GM18520 (cell line): ENCODE results near the gene KLHDC4.
"Not testable (repeated sequence)": the region's sequence is repeated elsewhere in the genome, so short reads cannot be mapped to it uniquely, and the experiment has no call there.

Source experiments
- ATAC-seq: cut with Tn5 transposase; IDR thresholded peaks from one replicate; pipeline ENCODE4 v1.9.1; 2021; ENCODE audit not compliant: unreplicated experiment

The KLHDC4 gene

GRCh38 chr16:87721622-87722585, 43.9 kb downstream of the KLHDC4 start:
- no peak for ATAC-seq

GRCh38 chr16:87720446-87720845, 45.3 kb downstream of the KLHDC4 start:
- ATAC-seq: no peak

GRCh38 chr16:87718831-87719230, 47.0 kb downstream of the KLHDC4 start:
- not testable (repeated sequence) for ATAC-seq

- no peak for ATAC-seq
Measured at GRCh38 chr16:87715658-87716057, 50.1 kb downstream of the KLHDC4 start.

GRCh38 chr16:87715231-87715630, 50.6 kb downstream of the KLHDC4 start:
- ATAC-seq: no peak

GRCh38 chr16:87713451-87714229, 52.1 kb downstream of the KLHDC4 start:
- no peak for ATAC-seq

- no peak for ATAC-seq
Measured at GRCh38 chr16:87712184-87712762, 53.5 kb downstream of the KLHDC4 start.

- ATAC-seq: no peak
Measured at GRCh38 chr16:87710887-87711286, 54.9 kb downstream of the KLHDC4 start.

- no peak for ATAC-seq
Measured at GRCh38 chr16:87709677-87710076, 56.1 kb downstream of the KLHDC4 start.

GRCh38 chr16:87708881-87709638, 56.7 kb downstream of the KLHDC4 start:
- ATAC-seq: no peak

- no peak for ATAC-seq
Measured at GRCh38 chr16:87707714-87708580, 57.8 kb downstream of the KLHDC4 start.

GRCh38 chr16:87707097-87707496, 58.7 kb downstream of the KLHDC4 start:
- no peak for ATAC-seq

GRCh38 chr16:87706278-87707000, 59.3 kb downstream of the KLHDC4 start:
- no peak for ATAC-seq

- no peak for ATAC-seq
Measured at GRCh38 chr16:87705771-87706277, 60.0 kb downstream of the KLHDC4 start.

- no peak for ATAC-seq
Measured at GRCh38 chr16:87704754-87705353, 60.9 kb downstream of the KLHDC4 start.

GRCh38 chr16:87703835-87704375, 61.9 kb downstream of the KLHDC4 start:
- no peak for ATAC-seq

- ATAC-seq: no peak
Measured at GRCh38 chr16:87703071-87703470, 62.7 kb downstream of the KLHDC4 start.

- peak; percentile 47 for ATAC-seq
Measured at GRCh38 chr16:87702325-87702811, 63.4 kb downstream of the KLHDC4 start.
